ENCODE measurements around the gene SEC63.
A peak's percentile ranks its signal among the peaks of the same experiment; 100 is the strongest.
"Not testable (repeated sequence)": the region's sequence is repeated elsewhere in the genome, so short reads cannot be mapped to it uniquely, and the experiment has no call there.

SEC63 gene

GRCh38 chr6:107957909-107958688 lies at the start of gene SEC63:
SEC63 (minus strand) TSS chr6:107958208; CDS start chr6:107958009, 199 bp downstream.
- in situ Hi-C loops (cut with MboI; ENCODE audit: low pct_unique_long_range_greater_than_20kb, low sequenced_read_pairs, unreplicated experiment): no loop called here
- peak; percentile 99 for DNase-seq (ENCODE audit: low spot score)
- TF ChIP-seq CTCF (IDR thresholded peaks at IDR 0.05; ENCODE audit: extremely low read depth, insufficient read depth, missing control alignments): no peak

- no peak for TF ChIP-seq CTCF (IDR thresholded peaks at IDR 0.05; ENCODE audit: extremely low read depth, insufficient read depth, missing control alignments)
- in situ Hi-C loops (cut with MboI; ENCODE audit: low pct_unique_long_range_greater_than_20kb, low sequenced_read_pairs, unreplicated experiment): no loop called here
- no peak for DNase-seq (ENCODE audit: low spot score)
Measured at GRCh38 chr6:108005961-108006360, 48.0 kb upstream of the SEC63 start.

GRCh38 chr6:108004861-108005260 lies 46.9 kb upstream of the SEC63 start:
- in situ Hi-C loops (cut with MboI; ENCODE audit: low pct_unique_long_range_greater_than_20kb, low sequenced_read_pairs, unreplicated experiment): no loop called here
- DNase-seq (ENCODE audit: low spot score): no peak
- TF ChIP-seq CTCF (IDR thresholded peaks at IDR 0.05; ENCODE audit: extremely low read depth, insufficient read depth, missing control alignments): no peak

- in situ Hi-C loops (cut with MboI; ENCODE audit: low pct_unique_long_range_greater_than_20kb, low sequenced_read_pairs, unreplicated experiment): no loop called here
- no peak for TF ChIP-seq CTCF (IDR thresholded peaks at IDR 0.05; ENCODE audit: extremely low read depth, insufficient read depth, missing control alignments)
- DNase-seq (ENCODE audit: low spot score): no peak
Measured at GRCh38 chr6:108002365-108003221, 44.6 kb upstream of the SEC63 start.

GRCh38 chr6:108001696-108002231 lies 43.8 kb upstream of the SEC63 start:
- DNase-seq (ENCODE audit: low spot score): no peak
- in situ Hi-C loops (cut with MboI; ENCODE audit: low pct_unique_long_range_greater_than_20kb, low sequenced_read_pairs, unreplicated experiment): no loop called here
- no peak for TF ChIP-seq CTCF (IDR thresholded peaks at IDR 0.05; ENCODE audit: extremely low read depth, insufficient read depth, missing control alignments)

GRCh38 chr6:108000259-108000658 lies 42.3 kb upstream of the SEC63 start:
- in situ Hi-C loops (cut with MboI; ENCODE audit: low pct_unique_long_range_greater_than_20kb, low sequenced_read_pairs, unreplicated experiment); DNase-seq (ENCODE audit: low spot score): not testable (repeated sequence)
